GM19438 (cell line): ENCODE measurements around the gene CRYZ.
"Not testable (repeated sequence)": the region's sequence is repeated elsewhere in the genome, so short reads cannot be mapped to it uniquely, and the experiment has no call there.

ENCODE experiments used
- ATAC-seq: cut with Tn5 transposase; IDR thresholded peaks from one replicate; pipeline ENCODE4 v1.9.1; 2021; ENCODE audit warnings: low read depth; ENCODE audit not compliant: unreplicated experiment

Gene CRYZ

DNA sequence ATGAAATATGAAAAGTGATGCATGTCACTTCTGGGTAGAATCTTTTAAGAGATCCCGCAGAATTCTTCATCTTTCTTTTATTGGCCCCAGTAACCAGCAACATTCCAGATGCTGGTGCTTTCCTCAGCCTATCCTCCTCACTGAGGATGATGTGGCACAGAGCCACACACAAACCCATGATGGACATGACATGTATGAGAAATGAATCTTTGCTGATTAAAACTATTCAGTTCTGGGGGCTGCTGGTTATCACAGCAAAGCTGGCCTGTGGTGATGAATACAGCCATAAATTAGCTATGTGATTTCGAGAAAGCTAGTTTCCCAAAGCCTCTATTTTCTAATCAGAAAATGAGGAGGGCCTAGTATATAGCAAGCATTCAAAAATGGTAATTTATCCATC, 51.0 kb downstream of the CRYZ start:
- ATAC-seq, result no peak

DNA sequence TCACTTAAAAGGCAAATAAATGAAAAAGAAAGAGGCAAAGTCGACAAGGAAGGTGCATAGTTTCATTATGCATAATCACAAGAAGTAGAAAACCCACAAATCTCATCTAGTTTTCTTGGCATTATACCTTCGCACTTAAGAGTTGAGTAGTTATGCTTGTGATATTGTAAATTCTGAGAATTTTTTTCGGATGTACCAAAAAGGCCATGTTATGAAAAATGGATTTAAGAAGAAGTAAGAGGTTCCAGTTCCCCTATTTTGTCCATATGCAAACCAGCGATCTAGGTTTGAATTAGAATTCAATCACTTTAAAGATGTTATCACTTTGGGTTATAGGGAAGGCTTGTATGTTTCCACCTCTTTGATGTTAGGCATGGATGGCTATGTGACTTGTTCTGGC, 51.4 kb downstream of the CRYZ start:
- ATAC-seq, result peak; percentile 90

DNA sequence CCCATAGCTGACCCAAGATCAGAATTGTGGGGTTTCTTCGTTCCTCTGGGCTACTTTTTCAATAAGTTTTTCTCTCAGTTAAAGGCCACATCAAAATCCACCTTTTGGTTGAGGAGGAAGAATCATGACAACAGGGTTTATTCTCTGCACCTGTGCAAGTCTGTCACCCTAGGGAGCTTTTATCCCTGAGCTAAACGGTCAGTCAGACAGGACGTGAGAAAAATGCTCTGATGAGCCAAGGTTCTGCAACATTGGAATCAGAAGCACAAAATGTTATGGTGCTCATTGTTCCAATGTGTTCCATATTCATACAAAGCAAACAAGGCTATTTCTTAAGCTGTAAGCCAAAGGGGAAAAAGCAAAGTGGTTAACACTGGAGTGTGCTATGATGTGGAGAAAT, 51.8 kb downstream of the CRYZ start:
- ATAC-seq, result peak; percentile 40

DNA sequence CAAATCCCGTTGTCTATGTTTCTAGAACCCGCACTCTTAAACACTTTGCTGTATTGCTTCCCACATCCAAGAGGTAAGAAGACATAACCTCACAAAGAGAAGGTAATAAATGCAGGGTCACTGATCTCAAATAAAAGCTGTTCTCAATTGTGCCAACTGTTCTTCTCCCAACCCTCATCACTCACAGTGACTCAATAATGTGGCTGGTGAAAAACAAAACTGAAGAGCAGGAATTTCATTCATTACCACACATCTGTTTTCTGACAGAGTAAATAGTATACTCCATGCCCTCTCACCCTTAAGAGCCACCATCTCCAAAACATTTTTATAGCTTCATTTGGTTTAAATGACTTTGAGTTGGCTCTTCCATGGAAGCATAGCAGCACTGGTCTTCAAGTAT, 53.0 kb downstream of the CRYZ start:
- ATAC-seq, result no peak

DNA sequence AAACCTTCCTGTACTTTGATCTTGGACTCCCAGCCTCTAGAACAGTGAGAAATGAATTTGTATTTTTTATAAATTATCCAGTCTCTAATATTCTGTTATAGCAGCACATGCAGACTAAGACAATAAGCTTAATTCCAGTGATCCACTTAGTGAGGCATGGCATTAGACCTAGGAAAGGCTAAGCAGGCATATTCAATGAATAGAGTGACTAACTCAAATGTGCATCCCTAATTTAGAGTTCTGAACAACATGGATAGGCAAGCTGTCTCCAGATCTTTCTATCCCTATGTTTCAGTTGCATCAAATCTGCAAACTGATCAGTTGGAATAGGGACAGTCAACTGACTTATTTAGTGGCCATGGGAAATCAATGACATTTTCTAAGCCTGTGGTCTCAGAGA, 54.9 kb downstream of the CRYZ start:
- no peak for ATAC-seq

DNA sequence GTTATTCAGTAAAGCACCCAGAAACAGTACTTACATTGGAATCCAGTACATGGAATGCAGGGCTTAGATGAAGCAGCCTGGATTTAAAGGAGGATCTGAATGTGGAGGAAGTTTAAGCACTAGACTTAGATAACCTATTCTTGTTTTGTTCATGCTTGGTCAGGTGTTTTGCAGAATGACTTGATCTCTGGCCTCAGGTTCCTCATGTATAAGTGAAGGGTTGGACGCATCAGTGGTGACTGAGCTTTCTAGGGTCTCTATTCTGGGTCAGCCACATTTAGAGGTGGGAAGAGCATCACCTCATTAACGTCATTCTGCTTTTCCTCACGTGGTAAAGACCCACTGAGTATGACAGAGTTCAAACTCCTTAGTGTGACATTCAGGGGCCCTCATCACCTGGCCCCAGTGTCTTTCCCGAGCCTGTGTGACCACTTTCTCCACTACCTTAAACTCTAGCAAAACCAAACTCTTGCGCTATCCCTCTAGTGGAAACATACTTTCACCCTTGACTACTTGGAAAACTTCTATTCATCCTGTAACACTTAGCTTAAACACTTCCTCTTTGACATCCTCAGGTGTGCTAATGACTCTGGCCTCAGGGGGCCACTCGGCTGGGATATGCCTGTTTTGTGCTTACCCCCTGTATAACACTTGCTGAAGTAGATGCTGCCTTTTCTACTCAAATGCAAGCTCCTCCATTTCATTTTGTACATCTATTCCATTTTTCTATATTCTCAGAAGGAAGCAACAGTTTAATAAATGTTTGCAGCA, 58.4 kb downstream of the CRYZ start:
- ATAC-seq, result no peak

DNA sequence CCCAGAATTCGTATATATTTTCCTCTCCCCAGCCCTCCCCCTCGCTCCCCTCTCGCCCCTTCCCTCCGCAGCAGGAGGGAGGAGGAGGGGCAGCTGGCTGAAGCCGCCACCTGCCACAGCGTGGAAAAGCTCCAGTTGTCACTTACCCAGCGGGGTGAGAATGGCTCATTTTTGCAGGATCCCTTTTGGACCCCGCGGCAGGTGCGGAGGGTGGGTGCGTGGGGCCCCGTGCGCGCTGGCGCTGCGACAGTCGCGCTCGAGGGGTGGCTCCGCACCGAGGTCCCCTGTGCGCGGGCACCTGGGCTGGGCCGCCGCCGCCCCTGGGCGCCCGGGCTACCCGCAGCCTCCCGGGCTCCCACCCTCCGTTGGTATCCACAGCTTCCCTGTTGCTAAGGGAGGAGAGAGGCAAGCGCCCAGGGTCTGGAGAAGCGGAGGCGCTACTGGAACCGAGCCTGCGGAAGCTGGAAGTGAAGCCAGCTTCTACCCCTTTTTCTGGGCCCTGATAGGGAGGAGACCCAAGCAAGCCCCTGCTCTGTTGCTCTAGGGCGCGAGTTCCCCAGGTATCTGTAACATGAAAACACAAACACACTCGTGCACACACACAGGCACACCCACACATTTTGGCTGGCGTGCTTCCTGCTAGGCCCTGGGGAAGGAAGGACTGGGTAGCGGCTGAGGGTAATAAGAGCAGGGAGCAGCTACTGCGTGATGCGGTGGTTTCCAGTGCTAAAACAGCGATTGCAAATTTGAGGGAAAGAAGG, 59.3 kb downstream of the CRYZ start, which contains the start of gene ERICH3:
ERICH3 (minus strand) TSS at position 442 of the 761 bp plus-strand sequence; CDS start at position 169, 273 bp downstream.
- ATAC-seq, result peak; percentile 59

DNA sequence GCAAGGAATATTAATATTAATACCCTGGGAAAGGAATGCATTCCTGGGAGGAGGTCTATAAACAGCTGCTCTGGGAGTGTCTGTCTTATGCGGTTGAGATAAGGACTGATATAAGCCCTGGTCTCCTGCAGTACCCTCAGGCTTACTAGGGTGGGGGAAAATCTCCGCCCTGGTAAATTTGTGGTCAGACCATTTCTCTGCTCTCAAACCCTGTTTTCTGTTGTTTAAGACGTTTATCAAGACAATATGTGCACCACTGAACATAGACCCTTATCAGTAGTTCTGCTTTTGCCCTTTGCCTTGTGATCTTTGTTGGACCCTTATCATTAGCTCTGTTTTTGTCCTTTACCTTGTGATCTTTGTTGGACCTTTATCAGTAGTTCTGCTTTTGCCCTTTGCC, 62.0 kb downstream of the CRYZ start:
- ATAC-seq, result not testable (repeated sequence)
